GM12878 (cell line): Measurements from ENCODE around the gene TPD52L2. TPM values are rescaled to one million over a fixed set of nuclear protein-coding genes. Genes with fewer than 3 reads are reported as not detected.

Experiments used
- ATAC-seq: fragments of 200-7000 bp; cut with Tn5 transposase; 3 replicates; pipeline ENCODE4 v1.9.1; 2020; ENCODE audit warnings: mild to moderate bottlenecking, moderate library complexity
- BruUV-seq: library from RNA; stranded (reverse); fragments of 400-500 nt; replicated peaks from 2 replicates; lab custom pipeline; 2021; lab: Mats Ljungman, UMichigan
- CTCF ChIA-PET: fragments of 300-600 bp; sonication (Branson Sonifier 250); formaldehyde crosslinking; extraction: SDS; loops from one replicate; lab custom pipeline; 2021; ENCODE audit warnings: inconsistent platforms; lab: Yijun Ruan, JAX
- POLR2A ChIA-PET: fragments of 350-600 bp; formaldehyde crosslinking; extraction: SDS; loops from one replicate; lab custom pipeline; 2021; ENCODE audit warnings: inconsistent platforms; lab: Charles Lee
- RAD21 ChIA-PET: fragments of 300-600 bp; sonication (Branson Sonifier 250); formaldehyde crosslinking; loops from one replicate; lab custom pipeline; 2023; ENCODE audit warnings: antibody characterized with exemption; ENCODE audit not compliant: unreplicated experiment; lab: Charles Lee
- SMC1A ChIA-PET: fragments of 300-600 bp; sonication (Branson Sonifier 250); formaldehyde crosslinking; loops from one replicate; lab custom pipeline; 2023; ENCODE audit not compliant: unreplicated experiment, uncharacterized antibody; lab: Charles Lee
- DNase-seq: peaks from one replicate; pipeline ENCODE4 v3.0.0-alpha.2; 2011; ENCODE audit warnings: low read depth, low spot score
- FAIRE-seq: peaks from 3 replicates; lab custom pipeline; 2011; peaks lifted over from hg19 to GRCh38; lab: Jason Lieb, UNC
- H2AFZ ChIP-seq: 2 replicates; pipeline ENCODE4 v1.6.0; 2011; ENCODE audit warnings: low read depth, low read length, control low read depth; ENCODE audit not compliant: control insufficient read depth
- H3K27ac ChIP-seq: 2 replicates; pipeline ENCODE4 v1.5.1; 2011; ENCODE audit warnings: control low read depth; ENCODE audit not compliant: control insufficient read depth, insufficient read depth
- H3K27me3 ChIP-seq, 2 experiments: replicated peaks in 1 of 2; 2 replicates each; pipeline versions ENCODE4 v1.6.0 to v1.6.1; 2011; ENCODE audit warnings: low read length in 1 of 2; ENCODE audit not compliant: control insufficient read depth in 2 of 2, insufficient read depth in 2 of 2
- H3K36me3 ChIP-seq, 2 experiments: 2 replicates each; pipeline ENCODE4 v1.5.1; 2011; ENCODE audit warnings: low read length in 1 of 2; ENCODE audit not compliant: control insufficient read depth in 2 of 2, insufficient read depth in 2 of 2
- H3K4me1 ChIP-seq: 2 replicates; pipeline ENCODE4 v1.6.1; 2011; ENCODE audit warnings: mild to moderate bottlenecking, low read length, moderate library complexity, mixed read lengths; ENCODE audit not compliant: control insufficient read depth, insufficient read depth
- H3K4me2 ChIP-seq: 2 replicates; pipeline ENCODE4 v1.6.0; 2011; ENCODE audit warnings: control low read depth; ENCODE audit not compliant: control insufficient read depth, insufficient read depth
- H3K4me3 ChIP-seq: fragments of 200-600 bp; sonication (generic); 2 replicates; pipeline ENCODE4 v1.5.1; 2016
- H3K79me2 ChIP-seq: 2 replicates; pipeline ENCODE4 v1.6.0; 2011; ENCODE audit warnings: low read length; ENCODE audit not compliant: control insufficient read depth, insufficient read depth
- H3K9ac ChIP-seq: 2 replicates; pipeline ENCODE4 v1.8.0; 2011; ENCODE audit warnings: low read length, control low read depth, mixed read lengths; ENCODE audit not compliant: control insufficient read depth, insufficient read depth
- H3K9me3 ChIP-seq: replicated peaks from 3 replicates; pipeline ENCODE4 v1.5.1; 2011; ENCODE audit warnings: mild to moderate bottlenecking, low read length; ENCODE audit not compliant: control insufficient read depth, insufficient read depth
- H4K20me1 ChIP-seq: 2 replicates; pipeline ENCODE4 v1.6.0; 2011; ENCODE audit not compliant: control insufficient read depth, insufficient read depth
- BCL3 ChIP-seq: IDR thresholded peaks from 2 replicates; pipeline ENCODE4 v1.6.1; 2011; ENCODE audit warnings: borderline replicate concordance, low read depth, mild to moderate bottlenecking, moderate library complexity, low read length; ENCODE audit not compliant: insufficient read depth, poor library complexity, severe bottlenecking
- BHLHE40 ChIP-seq, 2 experiments: fragments of 450-650 bp in 1 of 2; IDR thresholded peaks; 2 replicates each; pipeline ENCODE4 v1.6.1; 2011 to 2017; ENCODE audit warnings: low read depth in 2 of 2, borderline replicate concordance in 1 of 2, improper control_type of control experiment in 1 of 2, low read length in 1 of 2, mild to moderate bottlenecking in 1 of 2
- CEBPB ChIP-seq, 2 experiments: fragments of 150-350 bp in 1 of 2; IDR thresholded peaks; 2 replicates each; pipeline ENCODE4 v1.6.1; 2012 to 2014; ENCODE audit warnings: low read depth in 2 of 2, low read length in 2 of 2, borderline replicate concordance in 1 of 2, inconsistent platforms in 1 of 2
- CHD1 ChIP-seq: IDR thresholded peaks from 2 replicates; pipeline ENCODE4 v1.6.1; 2012; ENCODE audit warnings: low read depth, low read length, improper control_type of control experiment
- EGR1 ChIP-seq, 2 experiments: IDR thresholded peaks; 1 replicate in 1 of 2; 2 replicates in 1 of 2; pipeline ENCODE4 v1.6.1; 2011 to 2012; ENCODE audit warnings: low read depth in 2 of 2, low read length in 2 of 2, borderline replicate concordance in 1 of 2, mild to moderate bottlenecking in 1 of 2, moderate library complexity in 1 of 2
- ETV6 ChIP-seq, 2 experiments: fragments of 450-650 bp in 1 of 2; IDR thresholded peaks in 1 of 2; conservative IDR thresholded peaks in 1 of 2; 2 replicates each; pipeline ENCODE4 v1.6.1; 2014; ENCODE audit warnings: antibody characterized with exemption in 1 of 2, borderline replicate concordance in 1 of 2, low read depth in 1 of 2, mild to moderate bottlenecking in 1 of 2, moderate library complexity in 1 of 2
- HDAC2 ChIP-seq: fragments of 200-600 bp; sonication (generic); IDR thresholded peaks from 2 replicates; pipeline ENCODE4 v1.6.1; 2017
- KDM1A ChIP-seq: fragments of 200-600 bp; sonication (generic); IDR thresholded peaks from 2 replicates; pipeline ENCODE4 v1.6.1; 2016; ENCODE audit warnings: borderline replicate concordance
- MEF2A ChIP-seq: IDR thresholded peaks from 2 replicates; pipeline ENCODE4 v1.6.1; 2011; ENCODE audit warnings: low read depth, mild to moderate bottlenecking, low read length, moderate library complexity; ENCODE audit not compliant: insufficient read depth
- MTA3 ChIP-seq: IDR thresholded peaks from 2 replicates; pipeline ENCODE4 v1.6.1; 2012; ENCODE audit warnings: low read length, inconsistent platforms, borderline replicate concordance
- NFIC ChIP-seq: IDR thresholded peaks from 2 replicates; pipeline ENCODE4 v1.6.1; 2012; ENCODE audit warnings: low read depth, mild to moderate bottlenecking, inconsistent platforms, low read length, moderate library complexity
- NR2F1 ChIP-seq: fragments of 450-650 bp; conservative IDR thresholded peaks from 2 replicates; pipeline ENCODE4 v1.6.1; 2017; ENCODE audit warnings: mild to moderate bottlenecking
- PAX5 ChIP-seq: IDR thresholded peaks from 2 replicates; pipeline ENCODE4 v1.6.1; 2011; ENCODE audit warnings: low read depth, low read length, borderline replicate concordance
- PKNOX1 ChIP-seq: fragments of 450-650 bp; IDR thresholded peaks from 2 replicates; pipeline ENCODE4 v1.6.1; 2016; ENCODE audit warnings: mild to moderate bottlenecking
- POLR2A ChIP-seq: IDR thresholded peaks from 2 replicates; pipeline ENCODE4 v1.6.1; 2011; ENCODE audit warnings: low read depth, mild to moderate bottlenecking, low read length
- POLR2AphosphoS2 ChIP-seq: IDR thresholded peaks from 2 replicates; pipeline ENCODE4 v1.6.1; 2011; ENCODE audit warnings: low read depth, mild to moderate bottlenecking, low read length, improper control_type of control experiment, moderate library complexity
- RELA ChIP-seq: fragments of 450-650 bp; IDR thresholded peaks from 2 replicates; pipeline ENCODE4 v1.8.0; 2014; ENCODE audit warnings: borderline replicate concordance; ENCODE audit not compliant: partially characterized antibody
- SMC3 ChIP-seq: IDR thresholded peaks from 2 replicates; pipeline ENCODE4 v1.6.1; 2011; ENCODE audit warnings: low read length, improper control_type of control experiment, borderline replicate concordance
- SREBF1 ChIP-seq: IDR thresholded peaks from 2 replicates; pipeline ENCODE4 v1.6.1; 2012; ENCODE audit warnings: mild to moderate bottlenecking, low read length
- TCF12 ChIP-seq: IDR thresholded peaks from 2 replicates; pipeline ENCODE4 v1.6.1; 2011; ENCODE audit warnings: low read depth, mild to moderate bottlenecking, low read length
- USF2 ChIP-seq: IDR thresholded peaks from 2 replicates; pipeline ENCODE4 v1.6.1; 2011; ENCODE audit warnings: low read depth, low read length, improper control_type of control experiment, borderline replicate concordance
- YY1 ChIP-seq: IDR thresholded peaks from 2 replicates; pipeline ENCODE4 v1.6.1; 2011; ENCODE audit warnings: low read depth, mild to moderate bottlenecking, low read length
- WGBS: methylation state at CpG from one replicate; pipeline ENCODE4 v1.1.6; 2016; ENCODE audit warnings: low lambda C conversion rate; ENCODE audit not compliant: insufficient replicate concordance, insufficient coverage; ENCODE audit errors: missing lambda C conversion rate; 5-methylcytosine and 5-hydroxymethylcytosine counted together
- in situ Hi-C: fragments of 300-500 bp; cut with MboI; formaldehyde crosslinking; loops from 9 replicates; pipeline ENCODE4 v1.14.3; 2018; ENCODE audit warnings: mixed read lengths
- intact Hi-C: fragments of 100-400 bp; cut with micrococcal nuclease; formaldehyde crosslinking; loops from one replicate; pipeline ENCODE4 v1.14.2; 2022; ENCODE audit not compliant: unreplicated experiment
- polyA plus RNA-seq, 11 experiments: library from polyadenylated mRNA; depleted of rRNA in 4 of 11; unstranded in 6 of 11; stranded (reverse) in 5 of 11; fragments of >200 nt; fragmentation: Nextera tagmentation in 4 of 11; fragmentation: Illumina TruSeq in 1 of 11; extraction: Ambion mirVana in 4 of 11; extraction: Trizol in 1 of 11; gene quantifications; 1 replicate in 1 of 11; 2 replicates in 10 of 11; pipeline versions ENCODE4 v1.2.1 to v1.2.3, GENCODE V29; 2011 to 2016; ENCODE audit warnings: inconsistent platforms in 2 of 11, missing spikeins in 2 of 11, low read depth in 1 of 11
- total RNA-seq, 4 experiments: library from RNA; depleted of rRNA in 3 of 4; stranded (reverse); fragments of >200 nt in 3 of 4; fragmentation: Illumina TruSeq in 1 of 4; extraction: Trizol in 1 of 4; gene quantifications; 2 replicates each; pipeline versions ENCODE4 v1.2.1 to v1.2.3, GENCODE V29; 2013 to 2021

TPD52L2 gene
- total and polyA plus RNA-seq, 10 of the 15 experiments (the other 5 are each of a cell fraction or from before 2014, with no cell fraction given): 1.6 to 71.0 (median 46.3) TPM

GRCh38 chr20:63885264-63886053 lies 20.4 kb downstream of the TPD52L2 start:
- H3K27me3 ChIP-seq: no peaks in the 10 kb centered on the region
- no peak overlapping the region for H3K27ac ChIP-seq
- ATAC-seq (peak; percentile 75), FAIRE-seq (no peak), DNase-seq (no peak)
- intact Hi-C loops (no loop called here), in situ Hi-C loops (no loop called here)
- RAD21 ChIA-PET: no interaction called here
- BruUV-seq: no TSS peak
- 0 out of 2 replicates have a peak, but pooled peaks cover 3% of the 10 kb centered on the region for H3K4me1 ChIP-seq
- H3K9me3 ChIP-seq: no peaks in the 10 kb centered on the region
- no peaks in the 10 kb centered on the region for H3K79me2 ChIP-seq
- no peak overlapping the region for H3K4me3 ChIP-seq
- no peak overlapping the region for H3K9ac ChIP-seq
- SMC1A ChIA-PET: no interaction called here
- POLR2A ChIA-PET: no interaction called here
- peaks cover 15 to 38% of the 10 kb centered on the region in 2 experiments for H3K36me3 ChIP-seq
- H3K4me2 ChIP-seq: no peak overlapping the region
- H4K20me1 ChIP-seq: no peaks in the 10 kb centered on the region
- H2AFZ ChIP-seq: no peak overlapping the region
- CTCF ChIA-PET: no interaction called here
- WGBS: 63% methylated on average over 27 of the region's 27 CpGs
- TF ChIP-seq TCF12 (no peak), ETV6 (conservative IDR thresholded peaks at IDR 0.05 in 1 of 2, IDR thresholded peaks at IDR 0.05 in 1 of 2; ENCODE audit: borderline replicate concordance in 1 of 2, low read depth in 1 of 2) (no peak), RELA (no peak), POLR2A (peak; percentile 53; the same call in 1 of the 2 replicates), EGR1 (IDR thresholded peaks at IDR 0.05; ENCODE audit: borderline replicate concordance in 1 of 2, low read depth in 2 of 2, low read length in 2 of 2) (0 out of 3 replicates have a peak, but pooled peaks of 1 of the 2 experiments have one; percentile 8), NFIC (no peak), NR2F1 (0 out of 2 replicates have a peak, but pooled peaks have one; percentile 5), KDM1A (no peak), MEF2A (no peak), SREBF1 (no peak), YY1 (no peak), CHD1 (no peak), BCL3 (peak; percentile 56), CEBPB (IDR thresholded peaks at IDR 0.05; ENCODE audit: borderline replicate concordance in 1 of 2, low read depth in 2 of 2, low read length in 2 of 2) (no peak), MTA3 (no peak), USF2 (no peak), BHLHE40 (IDR thresholded peaks at IDR 0.05; ENCODE audit: borderline replicate concordance in 1 of 2, low read depth in 2 of 2, low read length in 1 of 2) (peak; percentile 45 to 59; a peak in 2 of 4 replicates), HDAC2 (no peak), POLR2AphosphoS2 (no peak), PAX5 (peak; percentile 32; the same call in 1 of the 2 replicates), SMC3 (no peak), PKNOX1 (peak; percentile 12; the same call in 1 of the 2 replicates)
